ENCODE data around the gene SUPV3L1. TPM values are rescaled to one million over a fixed set of nuclear protein-coding genes. Genes with fewer than 3 reads are reported as not detected.

SUPV3L1 gene
- total and polyA plus RNA-seq, 9 of the 15 experiments (the other 6 are each of a cell fraction or from before 2014, with no cell fraction given): 45.2 to 156 (median 92.6) TPM

DNA sequence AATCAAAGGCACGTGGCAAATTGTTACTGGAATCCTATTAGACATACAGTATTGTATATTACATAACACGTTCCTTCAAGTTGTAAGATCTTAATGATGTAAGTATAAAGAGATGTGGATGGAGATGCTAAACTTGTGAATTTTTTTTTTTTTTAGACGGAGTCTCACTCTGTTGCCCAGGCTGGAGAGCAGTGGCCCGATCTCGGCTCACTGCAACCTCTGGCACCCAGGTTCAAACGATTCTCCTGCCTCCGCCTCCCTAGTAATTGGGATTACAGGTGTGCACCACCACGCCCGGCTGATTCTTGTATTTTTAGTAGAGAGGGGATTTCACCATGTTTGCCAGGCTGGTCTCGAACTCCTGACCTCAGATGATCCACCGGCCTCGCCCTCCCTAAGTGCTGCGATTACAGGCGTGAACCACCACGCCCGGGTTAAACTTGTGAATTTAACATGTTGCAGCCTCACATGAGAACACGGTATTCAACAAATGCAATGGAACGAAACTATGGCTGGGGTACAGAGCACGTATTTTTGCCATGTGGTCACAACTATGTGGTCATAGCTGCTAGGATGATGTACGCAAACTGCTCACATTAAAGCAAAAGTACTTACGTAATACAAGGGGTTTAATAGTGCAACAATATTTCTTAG is 818 bp upstream of the SUPV3L1 start (continued):
- TF ChIP-seq, protein P1, sequence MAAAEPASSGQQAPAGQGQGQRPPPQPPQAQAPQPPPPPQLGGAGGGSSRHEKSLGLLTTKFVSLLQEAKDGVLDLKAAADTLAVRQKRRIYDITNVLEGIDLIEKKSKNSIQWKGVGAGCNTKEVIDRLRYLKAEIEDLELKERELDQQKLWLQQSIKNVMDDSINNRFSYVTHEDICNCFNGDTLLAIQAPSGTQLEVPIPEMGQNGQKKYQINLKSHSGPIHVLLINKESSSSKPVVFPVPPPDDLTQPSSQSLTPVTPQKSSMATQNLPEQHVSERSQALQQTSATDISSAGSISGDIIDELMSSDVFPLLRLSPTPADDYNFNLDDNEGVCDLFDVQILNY (CRISPR knock-in tag; IDR thresholded peaks at IDR 0.05): peak; percentile 60; the same call in 1 of the 2 replicates
- no peak for TF ChIP-seq FOSL1 (tag; conservative IDR thresholded peaks at IDR 0.05)
- no peak for TF ChIP-seq EHMT2 (IDR thresholded peaks at IDR 0.05)
- no peak for TF ChIP-seq TOE1 (IDR thresholded peaks at IDR 0.05; ENCODE audit: borderline replicate concordance)
- 0 out of 2 replicates have a peak, but pooled peaks have one; percentile 47 for TF ChIP-seq TOE1 (CRISPR knock-in tag; IDR thresholded peaks at IDR 0.05; ENCODE audit: borderline replicate concordance, low read depth)
- peak; percentile 41; the same call in 1 of the 2 replicates for TF ChIP-seq ARID1B (IDR thresholded peaks at IDR 0.05)
- 0 out of 2 replicates have a peak, but pooled peaks have one; percentile 21 for TF ChIP-seq KAT7 (CRISPR knock-in tag; IDR thresholded peaks at IDR 0.05; ENCODE audit: borderline replicate concordance)
- no peak for TF ChIP-seq ETS2 (tag; IDR thresholded peaks at IDR 0.05; ENCODE audit: borderline replicate concordance, poor library complexity, severe bottlenecking)
- TF ChIP-seq ERF (CRISPR knock-in tag; IDR thresholded peaks at IDR 0.05): no peak
- TF ChIP-seq, protein P2, sequence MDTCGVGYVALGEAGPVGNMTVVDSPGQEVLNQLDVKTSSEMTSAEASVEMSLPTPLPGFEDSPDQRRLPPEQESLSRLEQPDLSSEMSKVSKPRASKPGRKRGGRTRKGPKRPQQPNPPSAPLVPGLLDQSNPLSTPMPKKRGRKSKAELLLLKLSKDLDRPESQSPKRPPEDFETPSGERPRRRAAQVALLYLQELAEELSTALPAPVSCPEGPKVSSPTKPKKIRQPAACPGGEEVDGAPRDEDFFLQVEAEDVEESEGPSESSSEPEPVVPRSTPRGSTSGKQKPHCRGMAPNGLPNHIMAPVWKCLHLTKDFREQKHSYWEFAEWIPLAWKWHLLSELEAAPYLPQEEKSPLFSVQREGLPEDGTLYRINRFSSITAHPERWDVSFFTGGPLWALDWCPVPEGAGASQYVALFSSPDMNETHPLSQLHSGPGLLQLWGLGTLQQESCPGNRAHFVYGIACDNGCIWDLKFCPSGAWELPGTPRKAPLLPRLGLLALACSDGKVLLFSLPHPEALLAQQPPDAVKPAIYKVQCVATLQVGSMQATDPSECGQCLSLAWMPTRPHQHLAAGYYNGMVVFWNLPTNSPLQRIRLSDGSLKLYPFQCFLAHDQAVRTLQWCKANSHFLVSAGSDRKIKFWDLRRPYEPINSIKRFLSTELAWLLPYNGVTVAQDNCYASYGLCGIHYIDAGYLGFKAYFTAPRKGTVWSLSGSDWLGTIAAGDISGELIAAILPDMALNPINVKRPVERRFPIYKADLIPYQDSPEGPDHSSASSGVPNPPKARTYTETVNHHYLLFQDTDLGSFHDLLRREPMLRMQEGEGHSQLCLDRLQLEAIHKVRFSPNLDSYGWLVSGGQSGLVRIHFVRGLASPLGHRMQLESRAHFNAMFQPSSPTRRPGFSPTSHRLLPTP (IDR thresholded peaks at IDR 0.05; ENCODE audit: borderline replicate concordance, extremely low read depth, insufficient read length): peak; percentile 73
- TF ChIP-seq NFRKB (IDR thresholded peaks at IDR 0.05; ENCODE audit: low read depth): peak; percentile 61; the same call in 1 of the 2 replicates
- 0 out of 2 replicates have a peak, but pooled peaks have one; percentile 51 for TF ChIP-seq ZSCAN29 (IDR thresholded peaks at IDR 0.05)
- TF ChIP-seq ZNF24 (IDR thresholded peaks at IDR 0.05): peak; percentile 50; the same call in 1 of the 2 replicates
- TF ChIP-seq KDM4B (IDR thresholded peaks at IDR 0.05; ENCODE audit: borderline replicate concordance in 2 of 2, low read depth in 1 of 2): peak in 1 of 2 experiments; percentile 9; a peak in 1 of 4 replicates
- peak; percentile 92 for TF ChIP-seq NCOA1 (IDR thresholded peaks at IDR 0.05; ENCODE audit: low read depth)
- TF ChIP-seq POU5F1 (IDR thresholded peaks at IDR 0.05; ENCODE audit: borderline replicate concordance, low read depth, low read length, partially characterized antibody): no peak
- TF ChIP-seq LARP7 (IDR thresholded peaks at IDR 0.05): 0 out of 2 replicates have a peak, but pooled peaks have one; percentile 56
- 0 out of 2 replicates have a peak, but pooled peaks have one; percentile 1 for TF ChIP-seq SMAD3 (CRISPR knock-in tag; conservative IDR thresholded peaks at IDR 0.05)

All from K562 (cell line).